ENCODE data around the gene FRMPD4.

GRCh38 chrX:12441381-12442128 is 303.3 kb downstream of the FRMPD4 start:
- TF ChIP-seq CTCF (IDR thresholded peaks at IDR 0.05) = no peak
- no peak for TF ChIP-seq POLR2A (IDR thresholded peaks at IDR 0.05)
